CD4-positive, CD25-positive, alpha-beta regulatory T cell (primary cell): ENCODE data around the gene PIGN. TPM values are rescaled to one million over a fixed set of nuclear protein-coding genes. Genes with fewer than 3 reads are reported as not detected.

ENCODE experiments used
- ATAC-seq, 2 donors: fragments of 150-1000 bp; cut with Tn5 transposase; one replicate each; pipeline ENCODE4 v1.10.0; 2021; ENCODE audit warnings: low read depth in 2 of 2, moderate number of reproducible peaks in 2 of 2, moderate library complexity in 1 of 2
- DNase-seq, 3 donors: peaks; one replicate each; pipeline versions ENCODE4 v3.0.0 to v3.0.0-alpha.2; 2012 to 2022; ENCODE audit warnings: mixed read lengths in 1 of 3
- H3K27ac ChIP-seq: one replicate; pipeline ENCODE4 v1.7.0; 2013; ENCODE audit warnings: mild to moderate bottlenecking, low read length; ENCODE audit not compliant: insufficient read depth, poor library complexity, severe bottlenecking
- H3K27me3 ChIP-seq: one replicate; pipeline ENCODE4 v1.7.0; 2013; ENCODE audit warnings: low read length; ENCODE audit not compliant: control insufficient read depth, insufficient read depth
- H3K36me3 ChIP-seq: one replicate; pipeline ENCODE4 v1.7.0; 2013; ENCODE audit warnings: mild to moderate bottlenecking, low read length, moderate library complexity; ENCODE audit not compliant: control insufficient read depth, insufficient read depth
- H3K4me1 ChIP-seq: 2 replicates; pipeline ENCODE4 v1.7.0; 2013; ENCODE audit warnings: mild to moderate bottlenecking, low read length; ENCODE audit not compliant: insufficient read depth, control insufficient read depth, poor library complexity, severe bottlenecking
- H3K4me3 ChIP-seq: one replicate; pipeline ENCODE4 v1.7.0; 2013; ENCODE audit warnings: low read depth, mild to moderate bottlenecking, low read length, moderate library complexity
- H3K9me3 ChIP-seq, 2 experiments: 1 replicate in 1 of 2; 2 replicates in 1 of 2; pipeline ENCODE4 v1.7.0; 2013; ENCODE audit warnings: low read length in 2 of 2, mild to moderate bottlenecking in 1 of 2, moderate library complexity in 1 of 2; ENCODE audit not compliant: control insufficient read depth in 2 of 2
- H3K27ac Mint-ChIP-seq, 3 donors: one replicate each; pipeline ENCODE4 v1.8.0; 2020 to 2022; ENCODE audit warnings: mild to moderate bottlenecking in 3 of 3, mixed read lengths in 3 of 3, moderate library complexity in 2 of 3
- H3K27me3 Mint-ChIP-seq: one replicate; pipeline ENCODE4 v1.8.0; 2022; ENCODE audit warnings: mild to moderate bottlenecking, mixed read lengths
- H3K36me3 Mint-ChIP-seq: one replicate; pipeline ENCODE4 v1.8.0; 2020; ENCODE audit warnings: mixed read lengths
- H3K4me1 Mint-ChIP-seq, 4 donors: one replicate each; pipeline ENCODE4 v1.8.0; 2020 to 2022; ENCODE audit warnings: mixed read lengths in 4 of 4, mild to moderate bottlenecking in 1 of 4
- H3K4me3 Mint-ChIP-seq, 4 donors: one replicate each; pipeline ENCODE4 v1.8.0; 2020 to 2022; ENCODE audit warnings: mild to moderate bottlenecking in 4 of 4, mixed read lengths in 4 of 4, moderate library complexity in 3 of 4
- H3K9me3 Mint-ChIP-seq, 7 donors: one replicate each; pipeline ENCODE4 v1.8.0; 2020 to 2022; ENCODE audit warnings: mixed read lengths in 7 of 7, mild to moderate bottlenecking in 3 of 7, moderate library complexity in 2 of 7
- polyA plus RNA-seq, 4 donors: library from polyadenylated mRNA; unstranded; fragments of 300-500 nt; fragmentation: Illumina TruSeq; gene quantifications; one replicate each; pipeline ENCODE4 v1.2.3, GENCODE V29; 2021
- total RNA-seq: library from RNA; stranded (reverse); gene quantifications from one replicate; pipeline ENCODE4 v1.2.3, GENCODE V29; 2022

PIGN gene
- total and polyA plus RNA-seq, 5 donors from 2014 or later, result 11.1 to 14.6 (median 12.0) TPM

GRCh38 chr18:61998957-61999356 lies 187.9 kb downstream of the PIGN start:
- H3K36me3 Mint-ChIP-seq, result no peaks in the 10 kb centered on the region
- H3K4me1 ChIP-seq, result no peaks in the 10 kb centered on the region
- no peaks in the 10 kb centered on the region for H3K36me3 ChIP-seq
- H3K27me3 ChIP-seq, result peaks cover 4% of the 10 kb centered on the region
- H3K27ac Mint-ChIP-seq, result no peak overlapping the region
- no peak overlapping the region for H3K4me3 Mint-ChIP-seq
- DNase-seq, result no peak
- peaks cover 5% of the 10 kb centered on the region for H3K27me3 Mint-ChIP-seq
- H3K27ac ChIP-seq, result no peak overlapping the region
- ATAC-seq, result no peak
- H3K9me3 Mint-ChIP-seq, result peaks cover 4 to 19% (median 8%) of the 10 kb centered on the region in 7 donors
- peaks cover 0 to 5% of the 10 kb centered on the region in 2 experiments for H3K9me3 ChIP-seq
- no peak overlapping the region for H3K4me3 ChIP-seq
- H3K4me1 Mint-ChIP-seq, result no peaks in the 10 kb centered on the region

- no peak overlapping the region for H3K4me3 Mint-ChIP-seq
- H3K9me3 Mint-ChIP-seq, result peaks cover 4 to 19% (median 8%) of the 10 kb centered on the region in 7 donors
- ATAC-seq, result no peak
- Histone ChIP-seq H3K4me3 (no peak overlapping the region), H3K36me3 (no peaks in the 10 kb centered on the region), H3K27me3 (peaks cover 2% of the 10 kb centered on the region), H3K27ac (no peak overlapping the region), H3K9me3 (peaks cover 0 to 5% of the 10 kb centered on the region in 2 experiments), H3K4me1 (no peaks in the 10 kb centered on the region)
- H3K4me1 Mint-ChIP-seq, result no peaks in the 10 kb centered on the region
- H3K27me3 Mint-ChIP-seq, result peaks cover 5% of the 10 kb centered on the region
- DNase-seq, result no peak
- H3K36me3 Mint-ChIP-seq, result no peaks in the 10 kb centered on the region
- no peak overlapping the region for H3K27ac Mint-ChIP-seq
These were observed 188.5 kb downstream of the PIGN start for GRCh38 chr18:61998335-61998734.

GRCh38 chr18:61995618-61996017 lies 191.2 kb downstream of the PIGN start:
- Histone ChIP-seq H3K9me3 (no peaks in the 10 kb centered on the region), H3K36me3 (no peaks in the 10 kb centered on the region), H3K27me3 (no peaks in the 10 kb centered on the region), H3K4me3 (no peak overlapping the region), H3K4me1 (no peaks in the 10 kb centered on the region), H3K27ac (no peak overlapping the region)
- Mint-ChIP-seq H3K4me3 (no peak overlapping the region), H3K4me1 (no peaks in the 10 kb centered on the region), H3K27me3 (peaks cover 12% of the 10 kb centered on the region), H3K27ac (no peak overlapping the region), H3K9me3 (peaks cover 0 to 12% (median 5%) of the 10 kb centered on the region in 7 donors), H3K36me3 (no peaks in the 10 kb centered on the region)
- no peak for DNase-seq
- no peak for ATAC-seq

- H3K27ac Mint-ChIP-seq, result no peak overlapping the region
- H3K27me3 ChIP-seq, result no peaks in the 10 kb centered on the region
- H3K36me3 ChIP-seq, result no peaks in the 10 kb centered on the region
- no peak overlapping the region for H3K4me3 ChIP-seq
- DNase-seq (no peak), ATAC-seq (no peak)
- no peaks in the 10 kb centered on the region for H3K36me3 Mint-ChIP-seq
- H3K4me3 Mint-ChIP-seq, result no peak overlapping the region
- no peaks in the 10 kb centered on the region for H3K4me1 ChIP-seq
- H3K27ac ChIP-seq, result no peak overlapping the region
- H3K9me3 Mint-ChIP-seq, result peaks cover 0 to 4% (median 0%) of the 10 kb centered on the region in 7 donors
- H3K4me1 Mint-ChIP-seq, result no peaks in the 10 kb centered on the region
- H3K27me3 Mint-ChIP-seq, result peaks cover 12% of the 10 kb centered on the region
- no peaks in the 10 kb centered on the region for H3K9me3 ChIP-seq
These were observed 193.0 kb downstream of the PIGN start for GRCh38 chr18:61993831-61994230.

GRCh38 chr18:61992923-61993322 lies 193.9 kb downstream of the PIGN start:
- no peaks in the 10 kb centered on the region for H3K36me3 Mint-ChIP-seq
- H3K27ac Mint-ChIP-seq, result no peak overlapping the region
- DNase-seq (no peak), ATAC-seq (no peak)
- Histone ChIP-seq H3K36me3 (no peaks in the 10 kb centered on the region), H3K27ac (no peak overlapping the region), H3K27me3 (no peaks in the 10 kb centered on the region), H3K4me1 (no peaks in the 10 kb centered on the region), H3K9me3 (no peaks in the 10 kb centered on the region), H3K4me3 (no peak overlapping the region)
- no peaks in the 10 kb centered on the region for H3K4me1 Mint-ChIP-seq
- peaks cover 0 to 4% (median 0%) of the 10 kb centered on the region in 7 donors for H3K9me3 Mint-ChIP-seq
- peaks cover 7% of the 10 kb centered on the region for H3K27me3 Mint-ChIP-seq
- no peak overlapping the region for H3K4me3 Mint-ChIP-seq

GRCh38 chr18:61992285-61992684 lies 194.6 kb downstream of the PIGN start:
- DNase-seq, result no peak
- Mint-ChIP-seq H3K4me3 (no peak overlapping the region), H3K27me3 (peaks cover 7% of the 10 kb centered on the region), H3K9me3 (peaks cover 0 to 4% (median 0%) of the 10 kb centered on the region in 7 donors), H3K36me3 (no peaks in the 10 kb centered on the region), H3K4me1 (no peaks in the 10 kb centered on the region), H3K27ac (peak overlapping the region in 1 of 3 donors; percentile 20)
- Histone ChIP-seq H3K36me3 (no peaks in the 10 kb centered on the region), H3K4me1 (no peaks in the 10 kb centered on the region), H3K27ac (no peak overlapping the region), H3K27me3 (no peaks in the 10 kb centered on the region), H3K9me3 (no peaks in the 10 kb centered on the region), H3K4me3 (no peak overlapping the region)
- ATAC-seq, result no peak

- H3K4me3 Mint-ChIP-seq, result no peak overlapping the region
These were observed 195.0 kb downstream of the PIGN start for GRCh38 chr18:61991836-61992235.

GRCh38 chr18:61991201-61991600 lies 195.7 kb downstream of the PIGN start:
- peaks cover 2% of the 10 kb centered on the region for H3K27me3 ChIP-seq
- Mint-ChIP-seq H3K36me3 (no peaks in the 10 kb centered on the region), H3K4me1 (no peaks in the 10 kb centered on the region), H3K4me3 (no peak overlapping the region), H3K9me3 (peaks cover 0 to 2% (median 0%) of the 10 kb centered on the region in 7 donors), H3K27me3 (peaks cover 7% of the 10 kb centered on the region), H3K27ac (no peak overlapping the region)
- no peak for ATAC-seq
- H3K27ac ChIP-seq, result no peak overlapping the region
- H3K9me3 ChIP-seq, result no peaks in the 10 kb centered on the region
- no peaks in the 10 kb centered on the region for H3K36me3 ChIP-seq
- H3K4me1 ChIP-seq, result no peaks in the 10 kb centered on the region
- DNase-seq, result no peak
- H3K4me3 ChIP-seq, result no peak overlapping the region

More at GRCh38 chr18:61991836-61992235, 195.0 kb downstream of the PIGN start:
- Mint-ChIP-seq H3K27me3 (peaks cover 7% of the 10 kb centered on the region), H3K36me3 (no peaks in the 10 kb centered on the region), H3K27ac (no peak overlapping the region), H3K9me3 (peaks cover 0 to 1% (median 0%) of the 10 kb centered on the region in 7 donors), H3K4me1 (no peaks in the 10 kb centered on the region)
- no peaks in the 10 kb centered on the region for H3K4me1 ChIP-seq
- H3K27ac ChIP-seq, result no peak overlapping the region
- no peak overlapping the region for H3K4me3 ChIP-seq
- H3K36me3 ChIP-seq, result no peaks in the 10 kb centered on the region
- no peak for ATAC-seq
- no peaks in the 10 kb centered on the region for H3K9me3 ChIP-seq
- no peak for DNase-seq
- H3K27me3 ChIP-seq, result peaks cover 2% of the 10 kb centered on the region
